ENCODE results near the gene RIMS3. TPM values are rescaled to one million over a fixed set of nuclear protein-coding genes. Genes with fewer than 3 reads are reported as not detected.

Gene RIMS3
- total RNA-seq, 1 experiment from 2014 or later, result 19.8 TPM

- ATAC-seq (no peak), DNase-seq (ENCODE audit: low spot score) (no peak)
- ChIA-PET CTCF (interaction anchor here (1.4 kb wide), 1 partner anchor 29 kb away, joined by 4 read pairs; the partner anchor contains the start of gene RIMS3), POLR2A (no interaction called here)
- Mint-ChIP-seq H3K36me3 (no peaks in the 10 kb centered on the region), H3K27me3 (ENCODE audit: low read depth) (no peaks in the 10 kb centered on the region), H3K9me3 (no peaks in the 10 kb centered on the region), H3K4me1 (no peaks in the 10 kb centered on the region), H3K27ac (no peak overlapping the region), H3K4me3 (no peak overlapping the region)
- no peak for TF ChIP-seq USF1 (CRISPR knock-in tag; IDR thresholded peaks at IDR 0.05)
- TF ChIP-seq ATF3 (CRISPR knock-in tag; conservative IDR thresholded peaks at IDR 0.05), result no peak
- TF ChIP-seq, protein P1, sequence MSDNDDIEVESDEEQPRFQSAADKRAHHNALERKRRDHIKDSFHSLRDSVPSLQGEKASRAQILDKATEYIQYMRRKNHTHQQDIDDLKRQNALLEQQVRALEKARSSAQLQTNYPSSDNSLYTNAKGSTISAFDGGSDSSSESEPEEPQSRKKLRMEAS (CRISPR knock-in tag; IDR thresholded peaks at IDR 0.05), result no peak
- no peak for TF ChIP-seq STAT6 (CRISPR knock-in tag; conservative IDR thresholded peaks at IDR 0.05; ENCODE audit: low read depth)
- TF ChIP-seq, protein P2, sequence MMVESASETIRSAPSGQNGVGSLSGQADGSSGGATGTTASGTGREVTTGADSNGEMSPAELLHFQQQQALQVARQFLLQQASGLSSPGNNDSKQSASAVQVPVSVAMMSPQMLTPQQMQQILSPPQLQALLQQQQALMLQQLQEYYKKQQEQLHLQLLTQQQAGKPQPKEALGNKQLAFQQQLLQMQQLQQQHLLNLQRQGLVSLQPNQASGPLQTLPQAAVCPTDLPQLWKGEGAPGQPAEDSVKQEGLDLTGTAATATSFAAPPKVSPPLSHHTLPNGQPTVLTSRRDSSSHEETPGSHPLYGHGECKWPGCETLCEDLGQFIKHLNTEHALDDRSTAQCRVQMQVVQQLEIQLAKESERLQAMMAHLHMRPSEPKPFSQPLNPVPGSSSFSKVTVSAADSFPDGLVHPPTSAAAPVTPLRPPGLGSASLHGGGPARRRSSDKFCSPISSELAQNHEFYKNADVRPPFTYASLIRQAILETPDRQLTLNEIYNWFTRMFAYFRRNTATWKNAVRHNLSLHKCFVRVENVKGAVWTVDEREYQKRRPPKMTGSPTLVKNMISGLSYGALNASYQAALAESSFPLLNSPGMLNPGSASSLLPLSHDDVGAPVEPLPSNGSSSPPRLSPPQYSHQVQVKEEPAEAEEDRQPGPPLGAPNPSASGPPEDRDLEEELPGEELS (CRISPR knock-in tag; IDR thresholded peaks at IDR 0.05), result no peak
- TF ChIP-seq NFYB (CRISPR knock-in tag; conservative IDR thresholded peaks at IDR 0.05; ENCODE audit: low read depth), result no peak
- TF ChIP-seq CREB1 (CRISPR knock-in tag; IDR thresholded peaks at IDR 0.05), result no peak
- TF ChIP-seq, protein P3, sequence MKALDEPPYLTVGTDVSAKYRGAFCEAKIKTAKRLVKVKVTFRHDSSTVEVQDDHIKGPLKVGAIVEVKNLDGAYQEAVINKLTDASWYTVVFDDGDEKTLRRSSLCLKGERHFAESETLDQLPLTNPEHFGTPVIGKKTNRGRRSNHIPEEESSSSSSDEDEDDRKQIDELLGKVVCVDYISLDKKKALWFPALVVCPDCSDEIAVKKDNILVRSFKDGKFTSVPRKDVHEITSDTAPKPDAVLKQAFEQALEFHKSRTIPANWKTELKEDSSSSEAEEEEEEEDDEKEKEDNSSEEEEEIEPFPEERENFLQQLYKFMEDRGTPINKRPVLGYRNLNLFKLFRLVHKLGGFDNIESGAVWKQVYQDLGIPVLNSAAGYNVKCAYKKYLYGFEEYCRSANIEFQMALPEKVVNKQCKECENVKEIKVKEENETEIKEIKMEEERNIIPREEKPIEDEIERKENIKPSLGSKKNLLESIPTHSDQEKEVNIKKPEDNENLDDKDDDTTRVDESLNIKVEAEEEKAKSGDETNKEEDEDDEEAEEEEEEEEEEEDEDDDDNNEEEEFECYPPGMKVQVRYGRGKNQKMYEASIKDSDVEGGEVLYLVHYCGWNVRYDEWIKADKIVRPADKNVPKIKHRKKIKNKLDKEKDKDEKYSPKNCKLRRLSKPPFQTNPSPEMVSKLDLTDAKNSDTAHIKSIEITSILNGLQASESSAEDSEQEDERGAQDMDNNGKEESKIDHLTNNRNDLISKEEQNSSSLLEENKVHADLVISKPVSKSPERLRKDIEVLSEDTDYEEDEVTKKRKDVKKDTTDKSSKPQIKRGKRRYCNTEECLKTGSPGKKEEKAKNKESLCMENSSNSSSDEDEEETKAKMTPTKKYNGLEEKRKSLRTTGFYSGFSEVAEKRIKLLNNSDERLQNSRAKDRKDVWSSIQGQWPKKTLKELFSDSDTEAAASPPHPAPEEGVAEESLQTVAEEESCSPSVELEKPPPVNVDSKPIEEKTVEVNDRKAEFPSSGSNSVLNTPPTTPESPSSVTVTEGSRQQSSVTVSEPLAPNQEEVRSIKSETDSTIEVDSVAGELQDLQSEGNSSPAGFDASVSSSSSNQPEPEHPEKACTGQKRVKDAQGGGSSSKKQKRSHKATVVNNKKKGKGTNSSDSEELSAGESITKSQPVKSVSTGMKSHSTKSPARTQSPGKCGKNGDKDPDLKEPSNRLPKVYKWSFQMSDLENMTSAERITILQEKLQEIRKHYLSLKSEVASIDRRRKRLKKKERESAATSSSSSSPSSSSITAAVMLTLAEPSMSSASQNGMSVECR (CRISPR knock-in tag; IDR thresholded peaks at IDR 0.05; ENCODE audit: borderline replicate concordance), result no peak
- no peak for TF ChIP-seq USF2 (CRISPR knock-in tag; IDR thresholded peaks at IDR 0.05)
- TF ChIP-seq ZNF263 (CRISPR knock-in tag; IDR thresholded peaks at IDR 0.05; ENCODE audit: low read depth), result no peak
- TF ChIP-seq GTF2I (CRISPR knock-in tag; conservative IDR thresholded peaks at IDR 0.05), result no peak
- TF ChIP-seq E2F5 (CRISPR knock-in tag; IDR thresholded peaks at IDR 0.05), result no peak
- no peak for TF ChIP-seq ZNF317 (CRISPR knock-in tag; IDR thresholded peaks at IDR 0.05; ENCODE audit: borderline replicate concordance, low read depth)
- TF ChIP-seq HMGA2 (CRISPR knock-in tag; IDR thresholded peaks at IDR 0.05), result no peak
- TF ChIP-seq NR1H2 (CRISPR knock-in tag; IDR thresholded peaks at IDR 0.05), result no peak
- TF ChIP-seq, protein P4, sequence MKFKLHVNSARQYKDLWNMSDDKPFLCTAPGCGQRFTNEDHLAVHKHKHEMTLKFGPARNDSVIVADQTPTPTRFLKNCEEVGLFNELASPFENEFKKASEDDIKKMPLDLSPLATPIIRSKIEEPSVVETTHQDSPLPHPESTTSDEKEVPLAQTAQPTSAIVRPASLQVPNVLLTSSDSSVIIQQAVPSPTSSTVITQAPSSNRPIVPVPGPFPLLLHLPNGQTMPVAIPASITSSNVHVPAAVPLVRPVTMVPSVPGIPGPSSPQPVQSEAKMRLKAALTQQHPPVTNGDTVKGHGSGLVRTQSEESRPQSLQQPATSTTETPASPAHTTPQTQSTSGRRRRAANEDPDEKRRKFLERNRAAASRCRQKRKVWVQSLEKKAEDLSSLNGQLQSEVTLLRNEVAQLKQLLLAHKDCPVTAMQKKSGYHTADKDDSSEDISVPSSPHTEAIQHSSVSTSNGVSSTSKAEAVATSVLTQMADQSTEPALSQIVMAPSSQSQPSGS (CRISPR knock-in tag; IDR thresholded peaks at IDR 0.05; ENCODE audit: borderline replicate concordance, low read depth), result no peak
These were observed 29.6 kb downstream of the RIMS3 start for GRCh38 chr1:40635763-40636500.

Data from WTC11 (cell line).